Pulmonary artery endothelial cell (primary cell): ENCODE results near the gene PIWIL4. TPM values are rescaled to one million over a fixed set of nuclear protein-coding genes. Genes with fewer than 3 reads are reported as not detected.
"Not testable (repeated sequence)": the region's sequence is repeated elsewhere in the genome, so short reads cannot be mapped to it uniquely, and the experiment has no call there.

Experiments
- DNase-seq: peaks from one replicate; pipeline ENCODE4 v3.0.0-alpha.2; 2011; ENCODE audit warnings: low read depth, low spot score
- total RNA-seq: library from RNA; depleted of rRNA; stranded (reverse); fragments of >200 nt; gene quantifications from 2 replicates; pipeline ENCODE4 v1.2.3, GENCODE V29; 2014

Gene PIWIL4
- total RNA-seq, 1 donor from 2014 or later: 1.1 TPM

GRCh38 chr11:94546886-94547285, 20.3 kb upstream of the PIWIL4 start:
- no peak for DNase-seq

- no peak for DNase-seq
Measured at GRCh38 chr11:94549146-94549545, 18.0 kb upstream of the PIWIL4 start.

- DNase-seq: no peak
Measured at GRCh38 chr11:94550513-94550912, 16.7 kb upstream of the PIWIL4 start.

GRCh38 chr11:94553938-94554337, 13.2 kb upstream of the PIWIL4 start:
- no peak for DNase-seq

- DNase-seq: not testable (repeated sequence)
Measured at GRCh38 chr11:94555752-94556329, 11.3 kb upstream of the PIWIL4 start.

GRCh38 chr11:94557421-94557820, 9.7 kb upstream of the PIWIL4 start:
- DNase-seq: no peak

GRCh38 chr11:94557992-94558391, 9.2 kb upstream of the PIWIL4 start:
- no peak for DNase-seq

- no peak for DNase-seq
Measured at GRCh38 chr11:94558468-94558867, 8.7 kb upstream of the PIWIL4 start.

GRCh38 chr11:94558932-94559331, 8.2 kb upstream of the PIWIL4 start:
- no peak for DNase-seq

GRCh38 chr11:94559361-94559760, 7.8 kb upstream of the PIWIL4 start:
- DNase-seq: no peak

GRCh38 chr11:94560834-94561233, 6.3 kb upstream of the PIWIL4 start:
- no peak for DNase-seq

- DNase-seq: no peak
Measured at GRCh38 chr11:94563176-94563847, 3.9 kb upstream of the PIWIL4 start.

GRCh38 chr11:94563848-94564467, 3.2 kb upstream of the PIWIL4 start:
- DNase-seq: no peak

GRCh38 chr11:94568200-94568599, 1.0 kb downstream of the PIWIL4 start:
- no peak for DNase-seq

GRCh38 chr11:94568717-94569116, 1.5 kb downstream of the PIWIL4 start:
- no peak for DNase-seq

GRCh38 chr11:94572975-94573374, 5.8 kb downstream of the PIWIL4 start:
- DNase-seq: not testable (repeated sequence)

GRCh38 chr11:94574193-94574961, 7.2 kb downstream of the PIWIL4 start:
- no peak for DNase-seq

GRCh38 chr11:94576306-94576705, 9.1 kb downstream of the PIWIL4 start:
- no peak for DNase-seq

GRCh38 chr11:94577841-94578240, 10.7 kb downstream of the PIWIL4 start:
- DNase-seq: no peak

GRCh38 chr11:94581926-94582325, 14.8 kb downstream of the PIWIL4 start:
- DNase-seq: no peak

- no peak for DNase-seq
Measured at GRCh38 chr11:94583213-94583865, 16.2 kb downstream of the PIWIL4 start.
